GM23338 (cell line): ENCODE results near the gene ZNF787. TPM values are rescaled to one million over a fixed set of nuclear protein-coding genes. Genes with fewer than 3 reads are reported as not detected.

Source experiments
- ATAC-seq: fragments of 200-7000 bp; cut with Tn5 transposase; 3 replicates; pipeline ENCODE4 v1.9.1; 2020
- DNase-seq: peaks from one replicate; pipeline ENCODE4 v3.0.0-alpha.2; 2015; ENCODE audit warnings: low spot score
- H2AFZ ChIP-seq: fragments of 200-600 bp; sonication (generic); 2 replicates; pipeline ENCODE4 v1.8.0; 2016; ENCODE audit warnings: antibody characterized with exemption, mild to moderate bottlenecking, moderate library complexity
- H3F3A ChIP-seq: fragments of 200-600 bp; sonication (generic); replicated peaks from 2 replicates; pipeline ENCODE4 v1.8.0; 2017; ENCODE audit warnings: antibody characterized with exemption, mixed run types, low read depth
- H3K27ac ChIP-seq: fragments of 200-600 bp; sonication (generic); 2 replicates; pipeline ENCODE4 v1.6.1; 2016; ENCODE audit warnings: low read depth
- H3K27me3 ChIP-seq: fragments of 200-600 bp; sonication (generic); 2 replicates; pipeline ENCODE4 v1.8.0; 2016; ENCODE audit warnings: mild to moderate bottlenecking, mixed run types, moderate library complexity; ENCODE audit not compliant: insufficient read depth
- H3K36me3 ChIP-seq: fragments of 200-600 bp; sonication (generic); 2 replicates; pipeline ENCODE4 v1.8.0; 2016; ENCODE audit warnings: mild to moderate bottlenecking; ENCODE audit not compliant: insufficient read depth
- H3K4me1 ChIP-seq: fragments of 200-600 bp; sonication (generic); 2 replicates; pipeline ENCODE4 v1.8.0; 2016; ENCODE audit warnings: mild to moderate bottlenecking, moderate library complexity; ENCODE audit not compliant: insufficient read depth
- H3K4me2 ChIP-seq: fragments of 200-600 bp; sonication (generic); 2 replicates; pipeline ENCODE4 v1.7.1; 2017; ENCODE audit warnings: mixed run types
- H3K4me3 ChIP-seq: fragments of 200-600 bp; sonication (generic); 2 replicates; pipeline ENCODE4 v1.6.1; 2016; ENCODE audit warnings: mixed run types
- H3K79me2 ChIP-seq: fragments of 200-600 bp; sonication (generic); replicated peaks from 2 replicates; pipeline ENCODE4 v1.8.0; 2017; ENCODE audit warnings: mild to moderate bottlenecking; ENCODE audit not compliant: insufficient read depth
- H3K9me2 ChIP-seq: fragments of 200-600 bp; sonication (generic); 2 replicates; pipeline ENCODE4 v1.8.0; 2017; ENCODE audit not compliant: insufficient read depth
- H4K20me1 ChIP-seq: fragments of 200-600 bp; sonication (generic); replicated peaks from 2 replicates; pipeline ENCODE4 v1.8.0; 2017; ENCODE audit warnings: mild to moderate bottlenecking; ENCODE audit not compliant: insufficient read depth
- H3K27ac Mint-ChIP-seq: 2 replicates; pipeline ENCODE4 v1.8.0; 2020; ENCODE audit warnings: inconsistent platforms, mild to moderate bottlenecking, moderate library complexity, mixed read lengths
- H3K27me3 Mint-ChIP-seq: 3 replicates; pipeline ENCODE4 v1.8.0; 2022; ENCODE audit warnings: low read depth, mild to moderate bottlenecking, moderate library complexity, mixed read lengths, inconsistent platforms; ENCODE audit not compliant: insufficient read depth, poor library complexity
- H3K36me3 Mint-ChIP-seq: 3 replicates; pipeline ENCODE4 v1.8.0; 2021; ENCODE audit warnings: low read depth, mild to moderate bottlenecking, inconsistent platforms, moderate library complexity, mixed read lengths
- H3K4me1 Mint-ChIP-seq: 3 replicates; pipeline ENCODE4 v1.8.0; 2020; ENCODE audit warnings: mild to moderate bottlenecking, inconsistent platforms, mixed read lengths
- H3K4me3 Mint-ChIP-seq: 3 replicates; pipeline ENCODE4 v1.8.0; 2021; ENCODE audit warnings: moderate library complexity, mild to moderate bottlenecking, inconsistent platforms, mixed read lengths
- H3K9me3 Mint-ChIP-seq: 3 replicates; pipeline ENCODE4 v1.8.0; 2020; ENCODE audit warnings: moderate library complexity, mild to moderate bottlenecking, inconsistent platforms, mixed read lengths
- CREB1 ChIP-seq: fragments of 250-450 bp; sonication (Bioruptor Pico); IDR thresholded peaks from 2 replicates; pipeline ENCODE4 v1.5.0; 2020; ENCODE audit warnings: low read depth, mild to moderate bottlenecking, moderate library complexity
- CTCF ChIP-seq, 2 experiments: fragments of 200-600 bp in 1 of 2; sonication (generic) in 1 of 2; conservative IDR thresholded peaks; 2 replicates each; pipeline versions ENCODE4 v1.5.1 to v1.6.1; 2016 to 2017; ENCODE audit warnings: antibody characterized with exemption in 2 of 2, low read depth in 2 of 2, mild to moderate bottlenecking in 2 of 2, moderate library complexity in 1 of 2
- EZH2phosphoT487 ChIP-seq: fragments of 200-600 bp; sonication (generic); IDR thresholded peaks from one replicate; pipeline ENCODE4 v1.8.1; 2018; ENCODE audit warnings: antibody characterized with exemption; ENCODE audit not compliant: unreplicated experiment
- NANOG ChIP-seq: IDR thresholded peaks from 2 replicates; pipeline ENCODE4 v1.6.1; 2016; ENCODE audit warnings: antibody characterized with exemption, borderline replicate concordance
- POLR2AphosphoS5 ChIP-seq: IDR thresholded peaks from 2 replicates; pipeline ENCODE4 v1.6.1; 2016; ENCODE audit warnings: antibody characterized with exemption, low read depth
- REST ChIP-seq: IDR thresholded peaks from one replicate; pipeline ENCODE4 v1.6.1; 2018; ENCODE audit warnings: antibody characterized with exemption; ENCODE audit not compliant: unreplicated experiment
- ZNF114 ChIP-seq: fragments of 250-450 bp; sonication (Bioruptor Pico); IDR thresholded peaks from 2 replicates; pipeline ENCODE4 v1.5.0; 2020; ENCODE audit warnings: mild to moderate bottlenecking, moderate library complexity
- ZNF331 ChIP-seq: fragments of 250-450 bp; sonication (Bioruptor Pico); IDR thresholded peaks from 2 replicates; pipeline ENCODE4 v1.5.0; 2020; ENCODE audit warnings: low read depth, mild to moderate bottlenecking, moderate library complexity
- ZNF462 ChIP-seq: fragments of 250-450 bp; sonication (Bioruptor Pico); IDR thresholded peaks from 2 replicates; pipeline ENCODE4 v1.5.0; 2020; ENCODE audit warnings: mild to moderate bottlenecking, moderate library complexity
- polyA plus RNA-seq: library from polyadenylated mRNA; unstranded; fragments of >200 nt; fragmentation: Nextera tagmentation; extraction: Ambion mirVana; gene quantifications from 2 replicates; pipeline ENCODE4 v1.2.1, GENCODE V29; 2016
- total RNA-seq: library from RNA; depleted of rRNA; stranded (reverse); fragments of >200 nt; shearing (Covaris generic); gene quantifications from 2 replicates; pipeline ENCODE4 v1.2.3, GENCODE V29; 2014

ZNF787 gene
- total and polyA plus RNA-seq, 2 experiments from 2014 or later = 12.5 to 44.6 TPM

- no peak for TF ChIP-seq ZNF462 (CRISPR knock-in tag)
- TF ChIP-seq EZH2phosphoT487 = no peak
- TF ChIP-seq ZNF114 (CRISPR knock-in tag) = no peak
- TF ChIP-seq POLR2AphosphoS5 = no peak
- TF ChIP-seq CTCF (conservative IDR thresholded peaks at IDR 0.05; ENCODE audit: low read depth in 2 of 2) = no peak
- TF ChIP-seq NANOG = no peak
- no peak for TF ChIP-seq CREB1
Observed at GRCh38 chr19:56170261-56170660, 49.2 kb upstream of the ZNF787 start (continued).

GRCh38 chr19:56167064-56167578 is 46.0 kb upstream of the ZNF787 start:
- H2AFZ ChIP-seq = no peak overlapping the region
- H3K27me3 ChIP-seq = no peaks in the 10 kb centered on the region
- peaks cover 2% of the 10 kb centered on the region; the same call in 1 of the 3 replicates for H3K36me3 Mint-ChIP-seq
- H3K4me3 Mint-ChIP-seq = no peak overlapping the region
- peak; percentile 82 for DNase-seq
- H3K27me3 Mint-ChIP-seq = peaks cover 9% of the 10 kb centered on the region
- no peak overlapping the region for H3K4me2 ChIP-seq
- H3K27ac ChIP-seq = no peak overlapping the region
- no peaks in the 10 kb centered on the region for H3K4me1 ChIP-seq
- no peak overlapping the region for H3K4me3 ChIP-seq
- ATAC-seq = peak; percentile 52
- no peaks in the 10 kb centered on the region for H3K79me2 ChIP-seq
- H3K9me2 ChIP-seq = no peaks in the 10 kb centered on the region
- H3F3A ChIP-seq = no peaks in the 10 kb centered on the region
- H3K36me3 ChIP-seq = no peaks in the 10 kb centered on the region
- no peaks in the 10 kb centered on the region; the same call in 2 of the 3 replicates for H3K9me3 Mint-ChIP-seq
- H4K20me1 ChIP-seq = no peaks in the 10 kb centered on the region; the same call in 1 of the 2 replicates
- H3K27ac Mint-ChIP-seq = no peak overlapping the region
- H3K4me1 Mint-ChIP-seq = no peaks in the 10 kb centered on the region
- TF ChIP-seq ZNF331 (no peak), REST (peak; percentile 81)
